Karpas-422 (cell line): ENCODE measurements around the gene L3MBTL4. TPM values are rescaled to one million over a fixed set of nuclear protein-coding genes. Genes with fewer than 3 reads are reported as not detected.

ENCODE experiments used
- DNase-seq: peaks from one replicate; pipeline ENCODE4 v3.0.0-alpha.2; 2015
- H2AFZ ChIP-seq: fragments of 200-600 bp; sonication (generic); 2 replicates; pipeline ENCODE4 v1.6.1; 2014; ENCODE audit warnings: antibody characterized with exemption, low read length, mixed read lengths
- H3K27ac ChIP-seq: fragments of 200-600 bp; sonication (generic); 2 replicates; pipeline ENCODE4 v1.5.1; 2014; ENCODE audit warnings: mild to moderate bottlenecking, low read length, moderate library complexity
- H3K27me3 ChIP-seq: fragments of 200-600 bp; sonication (generic); 2 replicates; pipeline ENCODE4 v1.6.1; 2014; ENCODE audit warnings: low read length, mixed read lengths
- H3K36me3 ChIP-seq: fragments of 200-600 bp; sonication (generic); 2 replicates; pipeline ENCODE4 v1.6.1; 2014; ENCODE audit warnings: low read length, mixed read lengths; ENCODE audit not compliant: insufficient read depth
- H3K4me1 ChIP-seq: fragments of 200-600 bp; sonication (generic); 2 replicates; pipeline ENCODE4 v1.6.1; 2014; ENCODE audit warnings: mild to moderate bottlenecking, low read length, mixed read lengths
- H3K4me2 ChIP-seq: fragments of 200-600 bp; sonication (generic); 2 replicates; pipeline ENCODE4 v1.6.1; 2014; ENCODE audit warnings: low read length, low read depth, mild to moderate bottlenecking; ENCODE audit not compliant: poor library complexity, severe bottlenecking
- H3K4me3 ChIP-seq: fragments of 200-600 bp; sonication (generic); 2 replicates; pipeline ENCODE4 v1.5.1; 2014; ENCODE audit warnings: mild to moderate bottlenecking, antibody characterized with exemption, low read length, mixed read lengths
- H3K79me2 ChIP-seq: fragments of 200-600 bp; sonication (generic); 2 replicates; pipeline ENCODE4 v1.6.1; 2014; ENCODE audit warnings: mild to moderate bottlenecking, low read length, mixed read lengths
- H3K9ac ChIP-seq: fragments of 200-600 bp; sonication (generic); 2 replicates; pipeline ENCODE4 v1.6.0; 2014; ENCODE audit warnings: low read length
- H3K9me2 ChIP-seq: fragments of 200-600 bp; sonication (generic), shearing (Covaris generic); replicated peaks from 2 replicates; pipeline ENCODE4 v1.6.0; 2014; ENCODE audit warnings: mild to moderate bottlenecking, low read length, moderate library complexity; ENCODE audit not compliant: insufficient read depth
- H3K9me3 ChIP-seq: fragments of 300-700, 200-600 bp; sonication (generic); 2 replicates; pipeline ENCODE4 v1.6.1; 2014; ENCODE audit warnings: low read length, mixed read lengths
- H4K20me1 ChIP-seq: fragments of 200-600 bp; sonication (generic); 2 replicates; pipeline ENCODE4 v1.6.1; 2014; ENCODE audit warnings: mild to moderate bottlenecking, antibody characterized with exemption, low read length, low read depth; ENCODE audit not compliant: insufficient read depth
- total RNA-seq: library from RNA; depleted of rRNA; stranded (reverse); fragments of >200 nt; shearing (Covaris generic); gene quantifications from 2 replicates; pipeline ENCODE4 v1.2.3, GENCODE V29; 2014; ENCODE audit warnings: low replicate concordance

The L3MBTL4 gene
- total RNA-seq, 1 experiment from 2014 or later, result 15.2 TPM

DNA sequence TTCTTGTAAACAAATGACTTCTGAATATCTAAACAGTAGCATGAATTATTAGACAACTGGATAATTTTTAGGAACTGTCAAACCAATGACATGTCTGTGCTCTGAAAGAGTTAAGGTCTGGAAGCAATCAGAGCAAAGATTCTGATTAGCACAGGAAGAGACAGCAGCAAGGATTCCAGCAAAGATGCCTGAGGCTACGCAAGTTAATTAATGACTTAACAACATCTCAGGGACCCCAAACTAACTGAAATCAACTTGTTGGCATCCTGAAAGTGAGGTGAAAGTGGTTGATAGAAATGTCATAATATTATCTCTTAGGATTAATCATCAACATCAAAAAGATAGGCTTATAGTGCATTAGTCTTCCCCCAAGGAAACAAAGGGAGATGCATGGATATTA, 396.0 kb downstream of the L3MBTL4 start:
- no peaks in the 10 kb centered on the region for H3K36me3 ChIP-seq
- no peaks in the 10 kb centered on the region for H4K20me1 ChIP-seq
- no peak overlapping the region for H3K9ac ChIP-seq
- no peaks in the 10 kb centered on the region for H3K9me3 ChIP-seq
- H2AFZ ChIP-seq, result no peak overlapping the region
- H3K27ac ChIP-seq, result no peak overlapping the region
- H3K79me2 ChIP-seq, result no peaks in the 10 kb centered on the region
- H3K4me1 ChIP-seq, result peaks cover 7% of the 10 kb centered on the region
- DNase-seq, result no peak
- no peaks in the 10 kb centered on the region for H3K9me2 ChIP-seq
- H3K27me3 ChIP-seq, result no peaks in the 10 kb centered on the region
- H3K4me3 ChIP-seq, result no peak overlapping the region
- H3K4me2 ChIP-seq, result no peak overlapping the region

DNA sequence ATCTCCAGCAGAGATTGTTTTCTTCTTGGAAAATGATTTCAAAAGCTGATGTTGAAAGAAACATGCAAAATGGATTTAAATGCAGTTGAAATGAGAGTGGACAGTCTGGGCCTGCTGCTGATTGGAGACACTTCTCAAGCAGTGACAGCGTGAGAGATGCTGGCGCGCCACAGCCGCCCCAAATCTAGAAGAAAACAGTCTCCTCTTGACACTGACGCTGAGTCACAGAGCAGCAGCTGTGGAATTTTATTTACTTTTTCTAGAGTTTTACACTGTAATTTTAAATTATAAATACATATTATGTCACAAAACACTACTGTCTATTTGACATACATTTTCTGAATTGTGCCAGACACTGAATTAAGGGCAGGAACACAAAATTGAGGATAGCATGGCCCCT, 397.5 kb downstream of the L3MBTL4 start:
- Histone ChIP-seq H3K27ac (no peak overlapping the region), H3K4me3 (no peak overlapping the region), H3K9me2 (no peaks in the 10 kb centered on the region), H2AFZ (no peak overlapping the region), H3K27me3 (no peaks in the 10 kb centered on the region), H3K4me2 (no peak overlapping the region), H4K20me1 (no peaks in the 10 kb centered on the region), H3K36me3 (no peaks in the 10 kb centered on the region), H3K79me2 (no peaks in the 10 kb centered on the region), H3K4me1 (peaks cover 6% of the 10 kb centered on the region), H3K9me3 (no peaks in the 10 kb centered on the region), H3K9ac (no peak overlapping the region)
- DNase-seq, result no peak

DNA sequence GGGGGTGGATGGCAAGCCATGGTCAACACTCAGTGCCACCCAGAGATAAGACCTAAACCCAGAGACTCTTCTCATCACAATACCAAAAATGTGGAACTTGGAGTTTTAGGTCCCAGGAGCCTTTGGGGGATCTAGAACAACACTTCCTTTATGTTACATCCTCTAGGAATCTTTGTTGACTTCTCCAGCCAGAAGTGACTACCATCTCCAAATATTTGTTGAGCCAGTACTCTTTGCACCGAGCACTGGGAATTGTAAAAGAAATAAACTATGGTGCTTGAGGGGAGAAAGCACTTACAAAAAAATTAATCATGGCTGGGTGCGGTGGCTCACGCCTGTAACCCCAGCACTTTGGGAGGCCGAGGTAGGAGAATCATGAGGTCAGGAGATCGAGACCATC, 399.3 kb downstream of the L3MBTL4 start:
- Histone ChIP-seq H3K9me3 (no peaks in the 10 kb centered on the region), H3K4me2 (no peak overlapping the region), H3K9ac (no peak overlapping the region), H3K27ac (no peak overlapping the region), H3K27me3 (no peaks in the 10 kb centered on the region), H3K4me1 (no peaks in the 10 kb centered on the region), H4K20me1 (no peaks in the 10 kb centered on the region), H3K9me2 (no peaks in the 10 kb centered on the region), H3K36me3 (no peaks in the 10 kb centered on the region), H3K79me2 (no peaks in the 10 kb centered on the region), H2AFZ (no peak overlapping the region), H3K4me3 (no peak overlapping the region)
- no peak for DNase-seq

DNA sequence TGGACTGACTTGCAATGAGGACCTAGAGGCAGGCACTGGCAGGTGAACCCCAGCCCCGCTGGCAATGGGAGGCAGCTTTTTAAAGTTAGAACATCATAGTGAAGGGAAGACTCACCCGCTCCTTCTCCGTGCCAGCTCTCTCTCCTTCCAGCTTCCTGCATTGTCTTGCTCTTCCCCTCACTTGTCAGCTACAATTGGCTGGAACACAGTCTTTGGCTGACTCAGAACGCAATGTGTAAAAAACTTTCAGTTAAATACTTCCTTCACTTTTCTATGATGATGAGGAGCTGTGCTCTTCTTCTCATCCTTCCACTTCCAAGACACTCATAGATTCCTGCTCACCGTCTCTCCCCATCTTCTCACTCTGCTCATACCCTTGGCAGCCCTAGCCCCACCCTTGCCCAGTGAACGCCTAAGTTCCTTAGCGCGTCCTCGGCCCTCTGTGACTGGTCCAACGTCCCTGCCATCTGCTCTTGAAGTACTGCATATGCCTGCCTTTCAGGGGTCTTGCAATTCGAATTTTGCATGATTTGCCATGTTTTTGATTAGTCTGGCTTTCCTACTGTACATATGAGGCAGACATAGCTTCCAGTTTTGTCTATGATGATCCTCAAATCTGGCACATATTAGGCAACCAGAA, 401.4 kb downstream of the L3MBTL4 start:
- H3K27ac ChIP-seq, result no peak overlapping the region
- DNase-seq, result no peak
- H2AFZ ChIP-seq, result no peak overlapping the region
- H3K9me3 ChIP-seq, result no peaks in the 10 kb centered on the region
- peaks cover 10% of the 10 kb centered on the region for H3K4me1 ChIP-seq
- H3K36me3 ChIP-seq, result no peaks in the 10 kb centered on the region
- no peak overlapping the region for H3K4me3 ChIP-seq
- no peak overlapping the region for H3K4me2 ChIP-seq
- H3K9ac ChIP-seq, result no peak overlapping the region
- no peaks in the 10 kb centered on the region for H3K79me2 ChIP-seq
- H3K9me2 ChIP-seq, result no peaks in the 10 kb centered on the region
- no peaks in the 10 kb centered on the region for H4K20me1 ChIP-seq
- no peaks in the 10 kb centered on the region for H3K27me3 ChIP-seq

DNA sequence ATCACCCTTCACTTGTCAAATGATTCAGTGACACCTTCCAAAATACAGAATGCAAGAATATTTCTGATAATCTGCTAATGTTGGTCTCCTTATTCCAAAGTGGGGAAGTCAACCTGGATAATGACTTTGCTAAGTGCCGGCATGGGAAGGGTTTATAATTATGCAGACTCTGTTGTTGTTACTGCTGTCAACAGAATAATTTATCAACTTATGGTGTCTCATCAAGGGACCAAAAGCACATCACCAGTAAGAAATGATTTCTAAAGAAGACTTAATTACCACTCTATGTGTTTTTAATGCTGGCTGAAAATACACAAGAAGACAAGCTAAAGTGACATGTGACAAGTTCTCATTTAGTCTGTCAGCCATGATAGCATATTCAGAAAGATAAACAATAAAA, 403.8 kb downstream of the L3MBTL4 start:
- no peak for DNase-seq
- H3K36me3 ChIP-seq, result no peaks in the 10 kb centered on the region
- H4K20me1 ChIP-seq, result no peaks in the 10 kb centered on the region
- H2AFZ ChIP-seq, result no peak overlapping the region
- H3K27ac ChIP-seq, result no peak overlapping the region
- H3K9ac ChIP-seq, result no peak overlapping the region
- H3K4me2 ChIP-seq, result no peak overlapping the region
- no peaks in the 10 kb centered on the region for H3K79me2 ChIP-seq
- no peaks in the 10 kb centered on the region for H3K27me3 ChIP-seq
- H3K4me1 ChIP-seq, result peaks cover 15% of the 10 kb centered on the region
- H3K9me2 ChIP-seq, result no peaks in the 10 kb centered on the region
- no peaks in the 10 kb centered on the region for H3K9me3 ChIP-seq
- no peak overlapping the region for H3K4me3 ChIP-seq

DNA sequence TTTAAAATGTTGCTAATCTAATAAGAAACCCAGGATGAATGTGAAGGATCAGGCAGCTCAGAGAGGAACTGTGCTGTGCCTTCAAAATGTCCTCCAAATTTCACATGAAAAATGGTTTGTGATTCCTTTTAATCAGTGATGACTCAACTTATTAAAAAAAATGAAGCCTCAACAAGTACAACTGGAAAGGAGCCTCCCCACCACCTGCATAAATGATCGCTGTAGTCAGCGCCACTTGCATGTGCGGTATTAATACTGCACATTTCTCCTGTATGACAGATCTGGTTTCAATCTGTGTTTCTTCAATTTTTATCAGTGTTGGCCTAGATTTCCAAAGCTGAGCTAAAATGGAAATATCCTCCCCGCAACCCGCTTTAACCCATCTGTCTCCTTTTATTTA, 404.4 kb downstream of the L3MBTL4 start:
- no peaks in the 10 kb centered on the region for H3K36me3 ChIP-seq
- H3K27me3 ChIP-seq, result no peaks in the 10 kb centered on the region
- DNase-seq, result no peak

DNA sequence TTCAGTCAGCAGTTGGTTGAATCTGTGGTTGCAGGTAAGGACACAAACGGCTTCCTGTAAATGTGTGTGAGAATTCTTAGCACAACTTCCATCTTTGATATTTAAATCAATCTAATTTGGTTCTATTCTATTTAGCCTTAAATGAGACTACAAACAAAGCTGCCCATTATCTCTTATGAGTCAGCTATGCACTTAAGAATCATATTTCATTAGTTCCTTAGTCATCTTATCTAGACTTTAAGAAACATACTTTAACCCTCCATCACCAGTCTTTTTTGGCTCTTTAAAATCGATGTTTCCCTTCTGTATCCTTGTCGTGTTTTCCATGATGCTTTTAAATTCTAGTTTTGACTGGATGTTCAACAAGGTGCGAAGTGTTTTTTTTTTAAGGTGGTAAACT, 405.0 kb downstream of the L3MBTL4 start:
- no peaks in the 10 kb centered on the region for H3K9me3 ChIP-seq
- H3K4me2 ChIP-seq, result no peak overlapping the region

More for the DNA sequence above, 404.4 kb downstream of the L3MBTL4 start:
- no peak overlapping the region for H3K9ac ChIP-seq
- no peak overlapping the region for H3K4me2 ChIP-seq
- H4K20me1 ChIP-seq, result no peaks in the 10 kb centered on the region
- no peaks in the 10 kb centered on the region for H3K9me3 ChIP-seq
- no peak overlapping the region for H3K4me3 ChIP-seq
- H3K27ac ChIP-seq, result no peak overlapping the region
- no peak overlapping the region for H2AFZ ChIP-seq
- H3K4me1 ChIP-seq, result peaks cover 15% of the 10 kb centered on the region
- H3K9me2 ChIP-seq, result no peaks in the 10 kb centered on the region
- H3K79me2 ChIP-seq, result no peaks in the 10 kb centered on the region

DNA sequence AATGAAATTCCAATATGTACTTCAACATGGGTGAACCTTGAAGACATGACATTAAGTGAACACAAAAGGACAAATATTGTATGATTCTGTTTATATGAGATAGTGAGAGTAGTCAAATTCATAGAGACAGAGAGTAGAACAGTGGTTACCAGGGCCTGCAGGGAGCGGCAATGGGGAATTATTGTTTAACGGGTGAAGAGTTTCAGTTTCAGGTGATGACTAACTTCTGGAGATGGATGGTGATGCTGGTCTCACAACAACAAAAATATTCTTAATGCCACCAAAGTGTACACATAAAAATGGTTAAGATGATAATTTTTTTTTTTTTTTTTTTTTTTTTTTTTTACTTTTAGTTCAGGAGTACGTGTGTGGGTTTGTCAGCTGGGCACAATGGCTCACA, 410.0 kb downstream of the L3MBTL4 start:
- Histone ChIP-seq H3K27me3 (no peaks in the 10 kb centered on the region), H3K9me3 (no peaks in the 10 kb centered on the region)

More for the DNA sequence above, 405.0 kb downstream of the L3MBTL4 start:
- no peaks in the 10 kb centered on the region for H3K79me2 ChIP-seq
- no peak for DNase-seq
- peaks cover 15% of the 10 kb centered on the region for H3K4me1 ChIP-seq
- no peaks in the 10 kb centered on the region for H3K36me3 ChIP-seq
- no peak overlapping the region for H3K9ac ChIP-seq
- H4K20me1 ChIP-seq, result no peaks in the 10 kb centered on the region
- H3K27ac ChIP-seq, result no peak overlapping the region
- no peak overlapping the region for H3K4me3 ChIP-seq
- H3K27me3 ChIP-seq, result no peaks in the 10 kb centered on the region
- H3K9me2 ChIP-seq, result no peaks in the 10 kb centered on the region
- H2AFZ ChIP-seq, result no peak overlapping the region

More for the DNA sequence above, 410.0 kb downstream of the L3MBTL4 start:
- H3K9me2 ChIP-seq, result no peaks in the 10 kb centered on the region
- H3K4me2 ChIP-seq, result no peak overlapping the region
- no peaks in the 10 kb centered on the region for H3K36me3 ChIP-seq
- H3K4me1 ChIP-seq, result peaks cover 11% of the 10 kb centered on the region
- H3K9ac ChIP-seq, result no peak overlapping the region
- H4K20me1 ChIP-seq, result no peaks in the 10 kb centered on the region
- H3K4me3 ChIP-seq, result no peak overlapping the region
- no peak overlapping the region for H3K27ac ChIP-seq
- DNase-seq, result no peak
- no peaks in the 10 kb centered on the region for H3K79me2 ChIP-seq
- H2AFZ ChIP-seq, result no peak overlapping the region
